Panc1 (cell line): Measurements from ENCODE around the gene PLD3. TPM values are rescaled to one million over a fixed set of nuclear protein-coding genes. Genes with fewer than 3 reads are reported as not detected.
"Not testable (repeated sequence)": the region's sequence is repeated elsewhere in the genome, so short reads cannot be mapped to it uniquely, and the experiment has no call there.

ENCODE experiments used
- ATAC-seq: fragments of 200-7000 bp; cut with Tn5 transposase; 2 replicates; pipeline ENCODE4 v1.9.1; 2020; ENCODE audit warnings: mild to moderate bottlenecking, moderate library complexity
- BruUV-seq: library from RNA; stranded (reverse); fragments of 400-500 nt; replicated peaks from 2 replicates; lab custom pipeline; 2021; lab: Mats Ljungman, UMichigan
- CTCF ChIA-PET: fragments of 300-600 bp; sonication (Branson Sonifier 250); formaldehyde crosslinking; loops from one replicate; lab custom pipeline; 2022; ENCODE audit warnings: antibody characterized with exemption; lab: Charles Lee
- POLR2A ChIA-PET: fragments of 300-600 bp; sonication (Branson Sonifier 250); formaldehyde crosslinking; loops from one replicate; lab custom pipeline; 2022; ENCODE audit warnings: antibody characterized with exemption; lab: Charles Lee
- DNase-seq: peaks from one replicate; pipeline ENCODE4 v3.0.0-alpha.2; 2010; ENCODE audit warnings: low read depth, low spot score
- H3K27ac ChIP-seq: 2 replicates; pipeline ENCODE4 v1.5.1; 2011; ENCODE audit warnings: mild to moderate bottlenecking, low read length, inconsistent platforms
- H3K27me3 ChIP-seq: fragments of 200-500 bp; sonication (Bioruptor generic); 2 replicates; pipeline ENCODE4 v1.6.0; 2014; ENCODE audit warnings: low read length, inconsistent platforms; ENCODE audit not compliant: control insufficient read depth, insufficient read depth
- H3K36me3 ChIP-seq: fragments of 200-500 bp; sonication (Bioruptor generic); 2 replicates; pipeline ENCODE4 v1.5.1; 2014; ENCODE audit warnings: inconsistent platforms, mild to moderate bottlenecking, low read length, moderate library complexity; ENCODE audit not compliant: control insufficient read depth, insufficient read depth
- H3K4me1 ChIP-seq: 2 replicates; pipeline ENCODE4 v1.5.1; 2011; ENCODE audit warnings: inconsistent platforms, mild to moderate bottlenecking, low read length, moderate library complexity; ENCODE audit not compliant: control insufficient read depth, insufficient read depth
- H3K4me3 ChIP-seq, 2 experiments: 2 replicates each; pipeline ENCODE4 v1.5.1; 2011 to 2012; ENCODE audit warnings: low read depth in 2 of 2, low read length in 2 of 2, mild to moderate bottlenecking in 2 of 2, inconsistent platforms in 1 of 2, moderate library complexity in 1 of 2
- H3K9me3 ChIP-seq: fragments of 200-500 bp; sonication (Bioruptor generic); 2 replicates; pipeline ENCODE4 v1.5.1; 2014; ENCODE audit warnings: low read depth, mild to moderate bottlenecking, inconsistent platforms, low read length, moderate library complexity; ENCODE audit not compliant: control insufficient read depth, insufficient read depth
- CTCF ChIP-seq: fragments of 450-650 bp; IDR thresholded peaks from 2 replicates; pipeline ENCODE4 v1.5.1; 2017; ENCODE audit warnings: mild to moderate bottlenecking
- POLR2AphosphoS5 ChIP-seq: IDR thresholded peaks from 2 replicates; pipeline ENCODE4 v1.6.1; 2012; ENCODE audit warnings: mild to moderate bottlenecking, low read depth, low read length, moderate library complexity
- REST ChIP-seq, 2 experiments: IDR thresholded peaks; 2 replicates each; pipeline ENCODE4 v1.6.1; 2011 to 2012; ENCODE audit warnings: low read depth in 2 of 2, control low read depth in 1 of 2, low read length in 1 of 2, mild to moderate bottlenecking in 1 of 2, moderate library complexity in 1 of 2; ENCODE audit not compliant: insufficient read depth in 1 of 2
- SIN3A ChIP-seq: IDR thresholded peaks from 2 replicates; pipeline ENCODE4 v1.6.1; 2012; ENCODE audit warnings: low read depth, mild to moderate bottlenecking, low read length, moderate library complexity, borderline replicate concordance; ENCODE audit not compliant: insufficient read depth
- TCF7L2 ChIP-seq: IDR thresholded peaks from 2 replicates; pipeline ENCODE4 v1.6.1; 2011; ENCODE audit warnings: mild to moderate bottlenecking, low read depth, low read length, inconsistent platforms
- in situ Hi-C: cut with HindIII; loops from 2 replicates; pipeline ENCODE4 v1.10.0; 2016; ENCODE audit warnings: low sequenced_read_pairs, low pct_unique_long_range_greater_than_20kb
- intact Hi-C: fragments of 100-400 bp; cut with micrococcal nuclease; formaldehyde crosslinking; loops from one replicate; pipeline ENCODE4 v1.10.0; 2022; ENCODE audit not compliant: unreplicated experiment
- total RNA-seq: library from RNA; stranded (reverse); gene quantifications from one replicate; pipeline ENCODE4 v1.2.1, GENCODE V29; 2021; ENCODE audit not compliant: unreplicated experiment

PLD3 gene
- total RNA-seq, 1 experiment from 2014 or later, result 81.8 TPM

GRCh38 chr19:40369797-40370196, 21.3 kb downstream of the PLD3 start:
- intact Hi-C loops, result no loop called here
- no TSS peak for BruUV-seq
- POLR2A ChIA-PET, result no interaction called here
- no peak for DNase-seq
- Histone ChIP-seq H3K36me3 (no peaks in the 10 kb centered on the region), H3K4me1 (no peaks in the 10 kb centered on the region), H3K9me3 (no peaks in the 10 kb centered on the region), H3K27ac (no peak overlapping the region), H3K4me3 (no peak overlapping the region), H3K27me3 (no peaks in the 10 kb centered on the region)
- ATAC-seq, result no peak
- in situ Hi-C loops, result no loop called here
- CTCF ChIA-PET, result no interaction called here
- TF ChIP-seq REST (IDR thresholded peaks at IDR 0.05; ENCODE audit: insufficient read depth in 1 of 2, low read depth in 2 of 2, low read length in 1 of 2), result no peak

- BruUV-seq, H3K27ac ChIP-seq, POLR2A ChIA-PET, in situ Hi-C loops, H3K36me3 ChIP-seq, intact Hi-C loops, ATAC-seq, H3K4me1 ChIP-seq, CTCF ChIA-PET, H3K27me3 ChIP-seq, DNase-seq, H3K9me3 ChIP-seq, H3K4me3 ChIP-seq: not testable (repeated sequence)
These were observed 21.8 kb downstream of the PLD3 start for GRCh38 chr19:40370253-40370652.

DNA sequence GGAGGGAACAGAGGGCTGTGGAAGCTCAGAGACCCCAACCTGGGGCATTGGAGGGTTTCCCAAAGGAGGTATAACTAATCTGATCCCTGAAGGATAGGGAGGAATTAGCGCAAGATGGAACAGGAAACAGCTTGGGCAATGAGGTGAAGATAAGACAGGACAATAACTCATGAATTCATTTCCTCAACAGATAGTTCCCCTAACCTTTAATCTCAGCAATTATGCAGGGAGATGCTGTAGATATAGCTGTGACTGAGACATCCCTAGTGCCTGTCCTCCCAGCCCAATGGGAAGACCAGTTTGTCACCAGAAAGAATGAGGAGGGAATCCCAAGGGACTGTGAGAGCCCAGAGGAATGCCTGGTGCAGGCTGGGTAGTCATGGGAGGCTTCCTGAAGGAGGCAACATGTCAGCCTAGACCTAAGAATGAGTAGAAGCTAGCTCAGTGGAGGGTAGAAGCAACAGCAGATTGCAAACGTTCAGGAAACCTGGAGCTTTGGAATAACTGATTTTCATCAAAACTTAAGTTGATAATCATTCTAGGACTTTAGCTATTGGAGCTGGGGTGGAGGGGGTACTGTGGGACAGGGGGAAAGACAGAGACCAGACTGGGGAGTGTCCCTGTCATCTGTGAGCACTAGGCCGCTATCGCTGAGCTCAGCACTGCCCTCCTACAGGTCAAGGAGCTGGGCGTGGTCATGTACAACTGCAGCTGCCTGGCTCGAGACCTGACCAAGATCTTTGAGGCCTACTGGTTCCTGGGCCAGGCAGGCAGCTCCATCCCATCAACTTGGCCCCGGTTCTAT, 22.7 kb downstream of the PLD3 start:
- TF ChIP-seq SIN3A (no peak), REST (IDR thresholded peaks at IDR 0.05; ENCODE audit: insufficient read depth in 1 of 2, low read depth in 2 of 2, low read length in 1 of 2) (no peak), TCF7L2 (no peak), POLR2AphosphoS5 (no peak), CTCF (no peak)
- Histone ChIP-seq H3K4me1 (no peaks in the 10 kb centered on the region), H3K4me3 (no peak overlapping the region), H3K36me3 (no peaks in the 10 kb centered on the region), H3K27ac (no peak overlapping the region), H3K27me3 (no peaks in the 10 kb centered on the region), H3K9me3 (no peaks in the 10 kb centered on the region)
- in situ Hi-C loops, result no loop called here
- DNase-seq, result no peak
- no peak for ATAC-seq
- ChIA-PET POLR2A (no interaction called here), CTCF (no interaction called here)
- intact Hi-C loops, result no loop called here
- BruUV-seq, result no TSS peak
